Mucosa of descending colon (tissue), 3 donors: ENCODE measurements around the gene TRPM3. TPM values are rescaled to one million over a fixed set of nuclear protein-coding genes. Genes with fewer than 3 reads are reported as not detected.

ENCODE experiments used
- ATAC-seq: fragments of 200-7000 bp; cut with Tn5 transposase; one replicate; pipeline ENCODE4 v1.9.1; 2020; ENCODE audit warnings: mild to moderate bottlenecking, moderate library complexity
- DNase-seq, 3 donors: peaks; one replicate each; pipeline ENCODE4 v3.0.0-alpha.2; 2020
- H3K36me3 ChIP-seq: fragments of 200-600 bp; one replicate; pipeline ENCODE4 v1.8.0; 2021; ENCODE audit warnings: low read depth, mild to moderate bottlenecking
- H3K4me1 ChIP-seq: fragments of 200-600 bp; one replicate; pipeline ENCODE4 v1.8.0; 2021; ENCODE audit warnings: low read depth, mild to moderate bottlenecking
- H3K4me3 ChIP-seq: fragments of 200-600 bp; one replicate; pipeline ENCODE4 v1.8.0; 2021; ENCODE audit warnings: mild to moderate bottlenecking
- H3K9me3 ChIP-seq: fragments of 200-600 bp; one replicate; pipeline ENCODE4 v1.8.0; 2021; ENCODE audit warnings: mild to moderate bottlenecking
- intact Hi-C, 2 donors: fragments of 100-400 bp; cut with DNase I in 1 of 2; cut with micrococcal nuclease in 1 of 2; formaldehyde crosslinking; loops; one replicate each; pipeline versions ENCODE4 v1.11.0 to v1.11.1; 2022; cut with DNase I, micrococcal nuclease
- total RNA-seq, 3 donors: library from RNA; stranded (reverse); fragmentation: NEBNext Ultra II Directional in 2 of 3; extraction: Animal tissue kit (Norgen Biotek cat#: 25700) in 2 of 3; gene quantifications; one replicate each; pipeline versions ENCODE4 v1.2.1 to v1.2.4, GENCODE V29; 2021 to 2023
- TF ChIP-seq, protein P1 (sequence below): fragments of 200-600 bp; IDR thresholded peaks from one replicate; pipeline ENCODE4 v1.8.0; 2022; ENCODE audit warnings: antibody characterized with exemption, mild to moderate bottlenecking
- donor health status: DM: no; HTN: no; CAD: no; lungs with moderate emphysema.
- donor health status: DM: no; HTN: no; CAD: no.
- donor health status: DM: no; HTN: yes; CAD: no.

The TRPM3 gene
- total RNA-seq, 3 donors from 2014 or later, result 0.29 to 0.55 (median 0.51) TPM

DNA sequence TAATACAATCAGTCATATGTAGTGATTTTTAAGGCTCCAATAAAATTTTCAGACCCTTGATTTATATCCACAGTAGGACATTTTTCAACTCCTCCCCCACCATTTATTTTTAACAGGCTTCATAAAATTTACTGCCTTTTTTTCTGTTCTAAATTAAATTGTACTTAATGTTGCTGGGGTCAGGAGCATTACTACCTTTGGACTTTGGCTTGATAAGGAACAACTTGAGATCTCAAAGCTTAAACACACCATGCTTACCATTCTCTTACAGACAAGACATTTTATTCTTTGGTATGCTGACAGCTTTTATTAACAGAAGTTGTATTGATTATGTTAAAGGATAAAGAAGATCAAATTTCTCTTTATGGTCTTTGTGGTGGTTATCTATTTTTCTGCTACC, 30.5 kb downstream of the TRPM3 start:
- Histone ChIP-seq H3K4me1 (no peaks in the 10 kb centered on the region), H3K4me3 (no peak overlapping the region), H3K9me3 (no peaks in the 10 kb centered on the region), H3K36me3 (no peaks in the 10 kb centered on the region)
- TF ChIP-seq, protein P1, sequence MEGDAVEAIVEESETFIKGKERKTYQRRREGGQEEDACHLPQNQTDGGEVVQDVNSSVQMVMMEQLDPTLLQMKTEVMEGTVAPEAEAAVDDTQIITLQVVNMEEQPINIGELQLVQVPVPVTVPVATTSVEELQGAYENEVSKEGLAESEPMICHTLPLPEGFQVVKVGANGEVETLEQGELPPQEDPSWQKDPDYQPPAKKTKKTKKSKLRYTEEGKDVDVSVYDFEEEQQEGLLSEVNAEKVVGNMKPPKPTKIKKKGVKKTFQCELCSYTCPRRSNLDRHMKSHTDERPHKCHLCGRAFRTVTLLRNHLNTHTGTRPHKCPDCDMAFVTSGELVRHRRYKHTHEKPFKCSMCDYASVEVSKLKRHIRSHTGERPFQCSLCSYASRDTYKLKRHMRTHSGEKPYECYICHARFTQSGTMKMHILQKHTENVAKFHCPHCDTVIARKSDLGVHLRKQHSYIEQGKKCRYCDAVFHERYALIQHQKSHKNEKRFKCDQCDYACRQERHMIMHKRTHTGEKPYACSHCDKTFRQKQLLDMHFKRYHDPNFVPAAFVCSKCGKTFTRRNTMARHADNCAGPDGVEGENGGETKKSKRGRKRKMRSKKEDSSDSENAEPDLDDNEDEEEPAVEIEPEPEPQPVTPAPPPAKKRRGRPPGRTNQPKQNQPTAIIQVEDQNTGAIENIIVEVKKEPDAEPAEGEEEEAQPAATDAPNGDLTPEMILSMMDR, result no peak
- ATAC-seq (no peak), DNase-seq (no peak)
- intact Hi-C loops, result no loop called here

DNA sequence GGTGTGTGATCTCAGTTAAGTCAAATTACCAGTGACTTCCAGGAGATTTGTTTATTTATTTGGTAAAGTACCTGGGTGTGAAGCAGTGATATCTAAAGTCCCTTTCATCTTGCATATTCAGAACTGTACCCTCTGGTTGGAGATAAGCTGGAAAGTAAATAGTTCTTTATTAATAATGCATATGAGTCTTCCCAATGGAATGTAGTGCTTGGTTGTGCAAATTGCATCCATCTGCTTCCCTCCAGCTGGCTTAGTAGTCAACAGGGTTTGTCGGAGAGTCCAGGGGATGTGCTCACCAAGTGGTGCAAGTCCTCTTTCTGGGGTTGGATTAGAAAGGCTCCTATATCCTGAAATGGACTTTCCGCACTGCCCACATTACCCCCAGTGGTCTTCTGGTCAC, 42.0 kb downstream of the TRPM3 start:
- no peak for DNase-seq
- no peaks in the 10 kb centered on the region for H3K4me1 ChIP-seq

GRCh38 chr9:71076096-71076495, 45.3 kb downstream of the TRPM3 start:
- DNase-seq (no peak), ATAC-seq (no peak)
- Histone ChIP-seq H3K4me3 (no peak overlapping the region), H3K36me3 (no peaks in the 10 kb centered on the region), H3K4me1 (no peaks in the 10 kb centered on the region), H3K9me3 (no peaks in the 10 kb centered on the region)
- TF ChIP-seq, protein P1, result no peak
- intact Hi-C loops, result no loop called here

More for the DNA sequence above, 42.0 kb downstream of the TRPM3 start:
- Histone ChIP-seq H3K4me3 (no peak overlapping the region), H3K36me3 (no peaks in the 10 kb centered on the region), H3K9me3 (no peaks in the 10 kb centered on the region)
- TF ChIP-seq, protein P1, result no peak
- intact Hi-C loops, result no loop called here
- no peak for ATAC-seq

DNA sequence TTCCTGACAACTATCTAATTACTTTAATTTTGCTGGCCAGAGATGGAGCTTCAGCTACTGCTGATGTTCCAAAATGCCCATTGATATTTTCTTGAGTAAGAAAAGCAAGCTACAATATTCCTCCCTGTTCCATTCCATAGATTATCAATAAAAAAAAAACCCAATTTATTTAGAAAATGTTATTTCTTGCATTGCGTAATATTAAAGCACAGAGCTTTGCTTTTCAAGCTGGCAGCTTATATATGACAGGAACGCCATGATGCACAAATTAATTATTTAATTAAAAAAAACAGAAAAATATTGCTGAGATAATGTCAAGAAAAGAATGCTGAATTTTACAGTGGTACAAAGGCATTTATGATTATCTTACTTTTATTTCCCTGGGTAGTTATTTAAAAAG, 47.9 kb downstream of the TRPM3 start:
- TF ChIP-seq, protein P1, result no peak
- intact Hi-C loops, result no loop called here

DNA sequence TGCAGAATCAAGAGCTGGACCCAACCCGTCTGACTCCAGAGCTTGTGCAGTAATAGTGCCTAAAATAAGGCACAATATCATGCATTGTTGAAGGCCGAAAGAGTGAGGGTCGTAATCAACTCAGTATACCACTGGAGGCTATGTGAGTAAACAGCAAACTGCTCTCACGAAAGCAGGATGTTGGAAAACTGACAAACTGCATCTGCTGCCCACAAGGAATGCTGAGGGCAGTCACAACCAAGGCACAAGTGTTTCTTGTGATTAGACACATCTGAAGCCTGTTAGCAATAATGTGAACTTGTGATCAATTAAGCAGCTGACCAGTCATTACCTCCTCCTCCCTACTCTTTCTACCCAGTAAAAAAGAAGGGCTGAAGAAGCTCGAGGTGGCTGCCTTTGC, 48.8 kb downstream of the TRPM3 start:
- TF ChIP-seq, protein P1, result no peak
- intact Hi-C loops, result no loop called here

More for the DNA sequence above, 47.9 kb downstream of the TRPM3 start:
- H3K36me3 ChIP-seq, result no peaks in the 10 kb centered on the region
- no peaks in the 10 kb centered on the region for H3K4me1 ChIP-seq
- DNase-seq (no peak), ATAC-seq (no peak)
- H3K4me3 ChIP-seq, result no peak overlapping the region
- no peaks in the 10 kb centered on the region for H3K9me3 ChIP-seq

GRCh38 chr9:71071633-71072032, 49.8 kb downstream of the TRPM3 start:
- no peaks in the 10 kb centered on the region for H3K4me1 ChIP-seq
- intact Hi-C loops, result no loop called here
- ATAC-seq (no peak), DNase-seq (no peak)
- no peaks in the 10 kb centered on the region for H3K9me3 ChIP-seq
- TF ChIP-seq, protein P1, result no peak
- no peak overlapping the region for H3K4me3 ChIP-seq
- H3K36me3 ChIP-seq, result no peaks in the 10 kb centered on the region

More for the DNA sequence above, 48.8 kb downstream of the TRPM3 start:
- no peaks in the 10 kb centered on the region for H3K4me1 ChIP-seq
- ATAC-seq, result no peak
- H3K9me3 ChIP-seq, result no peaks in the 10 kb centered on the region
- no peak overlapping the region for H3K4me3 ChIP-seq
- H3K36me3 ChIP-seq, result no peaks in the 10 kb centered on the region
- no peak for DNase-seq
